IMR-90 (cell line): ENCODE measurements around the gene ANKRD13B. TPM values are rescaled to one million over a fixed set of nuclear protein-coding genes. Genes with fewer than 3 reads are reported as not detected.

Source experiments
- ATAC-seq: fragments of 200-7000 bp; cut with Tn5 transposase; 2 replicates; pipeline ENCODE4 v1.9.1; 2020; ENCODE audit warnings: low read depth, mild to moderate bottlenecking, moderate library complexity
- BruUV-seq: library from RNA; stranded (reverse); fragments of 400-500 nt; replicated peaks from 2 replicates; lab custom pipeline; 2021; lab: Mats Ljungman, UMichigan
- CTCF ChIA-PET: fragments of 300-600 bp; formaldehyde crosslinking; extraction: SDS; loops from one replicate; lab custom pipeline; 2021; ENCODE audit warnings: antibody characterized with exemption; lab: Yijun Ruan, JAX
- POLR2A ChIA-PET: fragments of 300-600 bp; sonication (Branson Sonifier 250); formaldehyde crosslinking; loops from one replicate; lab custom pipeline; 2022; ENCODE audit warnings: antibody characterized with exemption; ENCODE audit not compliant: unreplicated experiment; lab: Charles Lee
- DNase-seq: peaks from one replicate; pipeline ENCODE4 v3.0.0; 2013
- H2AFZ ChIP-seq: replicated peaks from 2 replicates; pipeline ENCODE3; 2013; ENCODE audit warnings: low read length, mild to moderate bottlenecking; ENCODE audit not compliant: poor library complexity
- H2AK5ac ChIP-seq: 2 replicates; pipeline ENCODE4 v1.6.1; 2013; ENCODE audit warnings: low read depth, low read length, inconsistent platforms
- H2AK9ac ChIP-seq: replicated peaks from 2 replicates; pipeline ENCODE3; 2013; ENCODE audit warnings: mild to moderate bottlenecking, low read depth, low read length, moderate library complexity; ENCODE audit not compliant: poor library complexity
- H2BK120ac ChIP-seq: 2 replicates; pipeline ENCODE4 v1.6.1; 2013; ENCODE audit warnings: low read depth, low read length, inconsistent platforms
- H2BK15ac ChIP-seq: 3 replicates; pipeline ENCODE4 v1.6.1; 2013; ENCODE audit warnings: low read depth, low read length, inconsistent platforms
- H2BK20ac ChIP-seq: 2 replicates; pipeline ENCODE4 v1.6.1; 2013; ENCODE audit warnings: low read depth, mild to moderate bottlenecking, inconsistent platforms, low read length, moderate library complexity
- H2BK5ac ChIP-seq: 2 replicates; pipeline ENCODE4 v1.6.1; 2013; ENCODE audit warnings: mild to moderate bottlenecking, low read depth, low read length, inconsistent platforms; ENCODE audit not compliant: poor library complexity, severe bottlenecking
- H3K14ac ChIP-seq: replicated peaks from 2 replicates; pipeline ENCODE4 v1.6.1; 2013; ENCODE audit warnings: low read depth, low read length, inconsistent platforms
- H3K18ac ChIP-seq: 2 replicates; pipeline ENCODE4 v1.6.1; 2013; ENCODE audit warnings: low read depth, low read length, control low read depth
- H3K23ac ChIP-seq: 2 replicates; pipeline ENCODE4 v1.6.1; 2013; ENCODE audit warnings: low read depth, low read length, inconsistent platforms
- H3K27ac ChIP-seq: 2 replicates; pipeline ENCODE4 v1.5.1; 2013; ENCODE audit warnings: mild to moderate bottlenecking, control low read depth, low read length; ENCODE audit not compliant: insufficient read depth
- H3K27me3 ChIP-seq: 2 replicates; pipeline ENCODE4 v1.6.1; 2013; ENCODE audit warnings: low read length; ENCODE audit not compliant: control insufficient read depth, insufficient read depth
- H3K36me3 ChIP-seq: 2 replicates; pipeline ENCODE4 v1.6.1; 2013; ENCODE audit warnings: low read length, mixed read lengths; ENCODE audit not compliant: control insufficient read depth, insufficient read depth
- H3K4ac ChIP-seq: 2 replicates; pipeline ENCODE4 v1.6.1; 2013; ENCODE audit warnings: low read depth, low read length, inconsistent platforms
- H3K4me1 ChIP-seq: 2 replicates; pipeline ENCODE4 v1.6.1; 2013; ENCODE audit warnings: low read length, mixed read lengths; ENCODE audit not compliant: control insufficient read depth, insufficient read depth
- H3K4me2 ChIP-seq: 2 replicates; pipeline ENCODE4 v1.6.1; 2013; ENCODE audit warnings: low read depth, mild to moderate bottlenecking, control low read depth, low read length, moderate library complexity
- H3K4me3 ChIP-seq: 2 replicates; pipeline ENCODE4 v1.5.1; 2013; ENCODE audit warnings: low read depth, mild to moderate bottlenecking, control low read depth, low read length, moderate library complexity; ENCODE audit not compliant: insufficient read depth
- H3K56ac ChIP-seq: 2 replicates; pipeline ENCODE4 v1.6.1; 2013; ENCODE audit warnings: low read length, inconsistent platforms; ENCODE audit not compliant: insufficient read depth; ENCODE audit errors: extremely low read depth
- H3K79me1 ChIP-seq, 2 experiments: 2 replicates each; pipeline ENCODE4 v1.6.1; 2013; ENCODE audit warnings: low read length in 2 of 2, inconsistent platforms in 1 of 2, low read depth in 1 of 2
- H3K9ac ChIP-seq: 2 replicates; pipeline ENCODE4 v1.6.1; 2013; ENCODE audit warnings: low read depth, low read length, control low read depth
- H3K9me1 ChIP-seq: 2 replicates; pipeline ENCODE4 v1.6.1; 2013; ENCODE audit warnings: low read length, inconsistent platforms; ENCODE audit not compliant: insufficient read depth
- H3K9me3 ChIP-seq: 2 replicates; pipeline ENCODE4 v1.6.1; 2013; ENCODE audit warnings: low read length; ENCODE audit not compliant: control insufficient read depth, insufficient read depth
- H4K20me1 ChIP-seq: 2 replicates; pipeline ENCODE4 v1.6.1; 2013; ENCODE audit warnings: low read length, inconsistent platforms; ENCODE audit not compliant: insufficient read depth
- H4K5ac ChIP-seq: 2 replicates; pipeline ENCODE4 v1.6.1; 2013; ENCODE audit warnings: mild to moderate bottlenecking, low read depth, low read length, control low read depth
- H4K8ac ChIP-seq, 2 experiments: 2 replicates each; pipeline ENCODE4 v1.6.1; 2013; ENCODE audit warnings: low read depth in 2 of 2, low read length in 2 of 2, control low read depth in 1 of 2, inconsistent platforms in 1 of 2
- H4K91ac ChIP-seq: 2 replicates; pipeline ENCODE4 v1.6.1; 2013; ENCODE audit warnings: low read depth, low read length, inconsistent platforms; ENCODE audit not compliant: insufficient read depth
- BHLHE40 ChIP-seq: fragments of 150-350 bp; IDR thresholded peaks from 2 replicates; pipeline ENCODE4 v1.6.1; 2016; ENCODE audit warnings: mild to moderate bottlenecking, low read depth, low read length
- CEBPB ChIP-seq: IDR thresholded peaks from 2 replicates; pipeline ENCODE4 v1.6.1; 2012; ENCODE audit warnings: low read depth, low read length, improper control_type of control experiment
- CHD1 ChIP-seq: IDR thresholded peaks from 2 replicates; pipeline ENCODE4 v1.6.1; 2012; ENCODE audit warnings: low read depth, low read length, improper control_type of control experiment
- FOS ChIP-seq: fragments of 150-350 bp; IDR thresholded peaks from 2 replicates; pipeline ENCODE4 v1.6.1; 2016; ENCODE audit warnings: low read depth, low read length
- MAFK ChIP-seq: IDR thresholded peaks from 2 replicates; pipeline ENCODE4 v1.6.1; 2012; ENCODE audit warnings: low read depth, low read length, improper control_type of control experiment
- MAZ ChIP-seq: IDR thresholded peaks from 2 replicates; pipeline ENCODE4 v1.6.1; 2012; ENCODE audit warnings: low read depth, mild to moderate bottlenecking, low read length, improper control_type of control experiment, moderate library complexity, borderline replicate concordance
- MXI1 ChIP-seq: IDR thresholded peaks from 2 replicates; pipeline ENCODE4 v1.6.1; 2012; ENCODE audit warnings: low read depth, mild to moderate bottlenecking, low read length, moderate library complexity, borderline replicate concordance
- NFE2L2 ChIP-seq: fragments of 150-350 bp; IDR thresholded peaks from 2 replicates; pipeline ENCODE4 v1.6.1; 2016; ENCODE audit warnings: low read depth, mild to moderate bottlenecking, low read length
- POLR2A ChIP-seq: IDR thresholded peaks from 2 replicates; pipeline ENCODE4 v1.6.1; 2012; ENCODE audit warnings: mild to moderate bottlenecking, low read depth, low read length
- RAD21 ChIP-seq: IDR thresholded peaks from 2 replicates; pipeline ENCODE4 v1.6.1; 2012; ENCODE audit warnings: low read length, improper control_type of control experiment
- RCOR1 ChIP-seq: IDR thresholded peaks from 2 replicates; pipeline ENCODE4 v1.6.1; 2012; ENCODE audit warnings: mild to moderate bottlenecking, low read length, improper control_type of control experiment; ENCODE audit not compliant: insufficient replicate concordance
- RFX5 ChIP-seq: IDR thresholded peaks from 2 replicates; pipeline ENCODE4 v1.8.0; 2012; ENCODE audit warnings: low read depth, mild to moderate bottlenecking, low read length, moderate library complexity
- SMC3 ChIP-seq: fragments of 150-350 bp; IDR thresholded peaks from 2 replicates; pipeline ENCODE4 v1.6.1; 2016; ENCODE audit warnings: low read depth, mild to moderate bottlenecking, antibody characterized with exemption, low read length, moderate library complexity
- USF2 ChIP-seq: fragments of 150-350 bp; IDR thresholded peaks from 2 replicates; pipeline ENCODE4 v1.6.1; 2017; ENCODE audit warnings: mild to moderate bottlenecking, antibody characterized with exemption, low read length, low read depth
- WGBS, 2 experiments: methylation state at CpG; one replicate each; pipeline versions ENCODE4 v1.1.5 to v1.1.7; 2013; ENCODE audit warnings: missing lambda C conversion rate in 2 of 2; ENCODE audit not compliant: insufficient read length in 1 of 2; ENCODE audit errors: extremely low coverage in 2 of 2; 5-methylcytosine and 5-hydroxymethylcytosine counted together
- dilution Hi-C: fragments of 300-500 bp; cut with HindIII; formaldehyde crosslinking; loops from one replicate; pipeline ENCODE4 v1.14.3; 2018; ENCODE audit warnings: low sequenced_read_pairs; ENCODE audit not compliant: unreplicated experiment
- in situ Hi-C: fragments of 300-500 bp; cut with MboI; formaldehyde crosslinking; loops from 3 replicates; pipeline ENCODE4 v1.14.3; 2019; ENCODE audit warnings: low sequenced_read_pairs, inconsistent platforms, mixed read lengths
- intact Hi-C: fragments of 100-400 bp; cut with micrococcal nuclease; formaldehyde crosslinking; loops from 2 replicates; pipeline ENCODE4 v1.10.0; 2022
- polyA plus RNA-seq, 3 experiments: library from polyadenylated mRNA; depleted of rRNA; stranded (reverse); fragments of >200 nt; gene quantifications; 2 replicates each; pipeline ENCODE4 v1.2.3, GENCODE V29; 2012; ENCODE audit warnings: low replicate concordance in 1 of 3
- total RNA-seq: library from RNA; depleted of rRNA; stranded (reverse); fragments of >200 nt; gene quantifications from 2 replicates; pipeline ENCODE4 v1.2.3, GENCODE V29; 2012
- TF ChIP-seq, protein P1 (sequence below): conservative IDR thresholded peaks from 2 replicates; pipeline ENCODE4 v1.5.1; 2012; ENCODE audit warnings: mild to moderate bottlenecking, low read depth, low read length, improper control_type of control experiment
- TF ChIP-seq, protein P2 (sequence below): fragments of 150-350 bp; IDR thresholded peaks from 2 replicates; pipeline ENCODE4 v1.6.1; 2016; ENCODE audit warnings: low read depth, mild to moderate bottlenecking, low read length, moderate library complexity, borderline replicate concordance

ANKRD13B gene
- total and polyA plus RNA-seq, 2 of the 4 experiments (the other 2 are of a cell fraction), result 0.90 to 4.0 TPM

- Histone ChIP-seq H4K20me1 (peaks cover 4% of the 10 kb centered on the region; the same call in 1 of the 2 replicates), H2BK20ac (no peak overlapping the region), H3K56ac (no peak overlapping the region), H2AFZ (no peak overlapping the region), H2AK9ac (no peak overlapping the region), H2BK5ac (no peak overlapping the region), H4K8ac (no peak overlapping the region), H3K27me3 (no peaks in the 10 kb centered on the region), H3K79me1 (peaks cover 0 to 18% of the 10 kb centered on the region in 2 experiments; a peak in 1 of 4 replicates), H2AK5ac (no peak overlapping the region), H4K91ac (no peak overlapping the region), H3K9ac (no peak overlapping the region), H2BK120ac (no peak overlapping the region), H3K27ac (no peak overlapping the region), H3K4me1 (peaks cover 15% of the 10 kb centered on the region), H3K4me3 (no peak overlapping the region), H3K4ac (no peak overlapping the region), H3K23ac (no peak overlapping the region), H3K36me3 (peaks cover 5% of the 10 kb centered on the region; the same call in 1 of the 2 replicates), H3K9me3 (no peaks in the 10 kb centered on the region), H3K4me2 (no peak overlapping the region), H3K18ac (no peak overlapping the region), H2BK15ac (no peak overlapping the region), H3K9me1 (peaks cover 24% of the 10 kb centered on the region), H3K14ac (no peak overlapping the region), H4K5ac (no peak overlapping the region)
- WGBS, 2 experiments, result no CpG with 5 or more reads among the region's 4 CpGs
- TF ChIP-seq, protein P1, sequence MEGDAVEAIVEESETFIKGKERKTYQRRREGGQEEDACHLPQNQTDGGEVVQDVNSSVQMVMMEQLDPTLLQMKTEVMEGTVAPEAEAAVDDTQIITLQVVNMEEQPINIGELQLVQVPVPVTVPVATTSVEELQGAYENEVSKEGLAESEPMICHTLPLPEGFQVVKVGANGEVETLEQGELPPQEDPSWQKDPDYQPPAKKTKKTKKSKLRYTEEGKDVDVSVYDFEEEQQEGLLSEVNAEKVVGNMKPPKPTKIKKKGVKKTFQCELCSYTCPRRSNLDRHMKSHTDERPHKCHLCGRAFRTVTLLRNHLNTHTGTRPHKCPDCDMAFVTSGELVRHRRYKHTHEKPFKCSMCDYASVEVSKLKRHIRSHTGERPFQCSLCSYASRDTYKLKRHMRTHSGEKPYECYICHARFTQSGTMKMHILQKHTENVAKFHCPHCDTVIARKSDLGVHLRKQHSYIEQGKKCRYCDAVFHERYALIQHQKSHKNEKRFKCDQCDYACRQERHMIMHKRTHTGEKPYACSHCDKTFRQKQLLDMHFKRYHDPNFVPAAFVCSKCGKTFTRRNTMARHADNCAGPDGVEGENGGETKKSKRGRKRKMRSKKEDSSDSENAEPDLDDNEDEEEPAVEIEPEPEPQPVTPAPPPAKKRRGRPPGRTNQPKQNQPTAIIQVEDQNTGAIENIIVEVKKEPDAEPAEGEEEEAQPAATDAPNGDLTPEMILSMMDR, result no peak
- TF ChIP-seq BHLHE40 (no peak), FOS (no peak), CEBPB (no peak), MAZ (no peak), RAD21 (no peak), POLR2A (no peak), NFE2L2 (no peak), MAFK (no peak), RFX5 (no peak), MXI1 (no peak), CHD1 (no peak), USF2 (no peak), SMC3 (no peak), RCOR1 (no peak)
- TF ChIP-seq, protein P2, sequence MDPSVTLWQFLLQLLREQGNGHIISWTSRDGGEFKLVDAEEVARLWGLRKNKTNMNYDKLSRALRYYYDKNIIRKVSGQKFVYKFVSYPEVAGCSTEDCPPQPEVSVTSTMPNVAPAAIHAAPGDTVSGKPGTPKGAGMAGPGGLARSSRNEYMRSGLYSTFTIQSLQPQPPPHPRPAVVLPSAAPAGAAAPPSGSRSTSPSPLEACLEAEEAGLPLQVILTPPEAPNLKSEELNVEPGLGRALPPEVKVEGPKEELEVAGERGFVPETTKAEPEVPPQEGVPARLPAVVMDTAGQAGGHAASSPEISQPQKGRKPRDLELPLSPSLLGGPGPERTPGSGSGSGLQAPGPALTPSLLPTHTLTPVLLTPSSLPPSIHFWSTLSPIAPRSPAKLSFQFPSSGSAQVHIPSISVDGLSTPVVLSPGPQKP, result no peak
- ChIA-PET CTCF (no interaction called here), POLR2A (no interaction called here)
- DNase-seq (no peak), ATAC-seq (no peak)
- no TSS peak for BruUV-seq
- intact Hi-C loops (no loop called here), in situ Hi-C loops (no loop called here), dilution Hi-C loops (no loop called here)
These were observed 31.7 kb downstream of the ANKRD13B start for GRCh38 chr17:29624586-29624985.
